Sciatic nerve (tissue), 2 donors: ENCODE measurements around the gene GUCD1. TPM values are rescaled to one million over a fixed set of nuclear protein-coding genes. Genes with fewer than 3 reads are reported as not detected.
"Not testable (repeated sequence)": the region's sequence is repeated elsewhere in the genome, so short reads cannot be mapped to it uniquely, and the experiment has no call there.

ENCODE experiments used
- ATAC-seq: fragments of 200-7000 bp; cut with Tn5 transposase; one replicate; pipeline ENCODE4 v1.9.1; 2020; ENCODE audit warnings: mild to moderate bottlenecking, moderate library complexity
- DNase-seq: peaks from one replicate; pipeline ENCODE4 v3.0.0-alpha.2; 2020; ENCODE audit warnings: low spot score
- intact Hi-C: fragments of 100-400 bp; cut with DNase I; formaldehyde crosslinking; loops from one replicate; pipeline ENCODE4 v1.14.2; 2022
- total RNA-seq: library from RNA; stranded (reverse); fragmentation: NEBNext Ultra II Directional; extraction: Animal tissue kit (Norgen Biotek cat#: 25700); gene quantifications from one replicate; pipeline ENCODE4 v1.2.1, GENCODE V29; 2021
- donor health status: DM: no; HTN: no; CAD: no.
- donor health status: DM: no; HTN: no; CAD: no.

Gene GUCD1
- total RNA-seq, 1 donor from 2014 or later = 61.2 TPM

DNA sequence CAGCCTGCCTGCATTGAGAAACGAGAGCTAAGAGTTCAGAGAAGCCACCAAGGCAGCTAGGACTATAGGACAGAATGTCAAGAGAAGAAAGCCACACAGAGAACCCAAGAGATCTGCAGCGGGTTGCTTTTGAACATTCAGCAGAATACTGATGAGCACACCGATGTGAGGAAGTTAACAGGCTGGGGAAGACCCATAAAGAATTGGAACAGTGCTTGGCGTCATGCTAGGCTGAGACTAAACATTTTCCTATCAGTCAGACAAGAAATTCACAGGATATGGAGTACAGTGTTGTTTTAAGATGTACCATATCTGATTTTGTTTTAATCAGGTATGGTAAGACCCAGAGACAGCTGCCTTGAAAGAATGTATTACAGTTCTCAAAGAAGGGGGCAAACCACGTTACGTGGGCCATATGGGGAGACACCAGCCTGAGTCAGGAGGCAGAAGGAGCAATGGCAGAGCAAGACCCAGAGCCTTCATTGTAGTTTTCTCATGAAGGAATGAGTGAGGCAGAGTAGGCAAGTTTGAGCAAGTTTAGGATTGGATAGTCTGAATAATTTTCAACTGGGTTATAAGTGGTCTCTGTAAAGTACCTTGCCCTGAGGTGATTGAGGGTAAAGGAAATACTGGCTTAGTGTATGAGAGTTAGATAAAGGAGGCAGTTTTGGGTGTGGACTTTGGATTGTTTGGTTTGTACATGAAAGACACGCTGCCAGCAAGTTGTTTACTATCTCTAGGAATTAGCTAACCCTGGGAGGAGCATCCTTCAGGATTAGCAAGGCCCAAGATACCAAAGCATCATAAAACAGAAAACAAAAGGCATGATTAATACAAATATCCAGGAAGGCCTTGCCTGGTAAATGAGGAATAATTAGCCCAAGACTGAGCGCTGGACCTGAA is 23.7 kb upstream of the GUCD1 start:
- intact Hi-C loops = no loop called here
- DNase-seq (no peak), ATAC-seq (peak; percentile 36)

GRCh38 chr22:24576778-24577177 is 21.8 kb upstream of the GUCD1 start:
- peak; percentile 28 for ATAC-seq
- intact Hi-C loops = no loop called here
- no peak for DNase-seq

GRCh38 chr22:24571266-24571665 is 16.3 kb upstream of the GUCD1 start:
- intact Hi-C loops = no loop called here
- ATAC-seq = peak; percentile 65

GRCh38 chr22:24567668-24568067 is 12.7 kb upstream of the GUCD1 start:
- DNase-seq (no peak), ATAC-seq (no peak)
- intact Hi-C loops = no loop called here

More at GRCh38 chr22:24571266-24571665, 16.3 kb upstream of the GUCD1 start:
- no peak for DNase-seq

GRCh38 chr22:24566899-24567511 is 12.1 kb upstream of the GUCD1 start:
- ATAC-seq = no peak
- no peak for DNase-seq
- intact Hi-C loops = no loop called here

DNA sequence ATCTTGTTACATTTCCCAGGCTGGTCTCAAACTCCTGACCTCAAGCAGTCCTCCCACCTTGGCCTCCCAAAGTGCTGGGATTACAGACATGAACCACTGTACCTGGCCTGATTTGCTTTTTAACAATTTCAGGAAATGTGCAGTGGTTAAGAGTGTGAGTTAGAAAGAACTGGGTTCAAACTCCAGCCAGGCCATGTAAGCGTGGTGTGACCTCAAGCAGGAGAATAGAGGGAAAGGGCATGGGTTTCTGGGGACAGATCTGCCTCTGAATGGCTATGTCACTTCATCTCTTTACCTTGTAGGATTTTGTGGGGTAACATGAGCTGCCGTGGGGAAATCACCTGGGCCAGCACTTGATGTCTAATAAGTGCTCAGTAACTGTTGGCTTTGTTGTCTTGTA is 10.1 kb upstream of the GUCD1 start:
- ATAC-seq = no peak
- intact Hi-C loops = no loop called here
- DNase-seq = no peak

DNA sequence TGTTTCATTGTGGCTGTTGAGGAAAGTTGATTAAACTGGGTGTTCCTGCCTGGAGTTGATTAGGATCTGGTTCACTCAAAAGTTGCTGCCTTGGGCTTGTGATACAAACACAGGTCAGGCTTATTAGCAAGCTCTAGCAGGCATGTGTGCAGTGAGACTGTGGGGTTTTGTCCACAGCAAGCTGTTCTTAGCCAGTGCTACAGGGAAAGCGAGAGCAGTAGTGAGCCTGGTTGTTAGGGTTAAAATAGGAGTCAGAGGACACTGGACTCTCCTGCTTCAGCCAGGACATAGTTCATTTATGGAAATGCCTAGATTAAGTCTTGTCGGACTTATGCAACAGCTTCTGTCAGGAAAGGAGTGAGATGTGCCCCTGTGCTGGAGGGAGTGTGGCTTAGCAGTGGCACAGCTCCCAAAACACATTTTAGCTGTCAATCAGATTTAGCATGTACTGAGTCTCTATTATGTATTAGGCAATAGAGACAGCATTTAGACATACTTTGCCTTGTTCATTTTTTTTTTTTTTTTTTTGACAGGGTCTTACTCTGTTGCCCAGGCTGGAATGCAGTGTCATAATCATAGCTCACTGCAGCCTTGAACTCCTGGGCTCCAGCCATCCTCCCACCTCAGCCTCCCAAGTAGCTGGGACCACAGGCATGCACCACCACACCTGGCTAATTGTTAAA is 9.6 kb upstream of the GUCD1 start:
- DNase-seq (no peak), ATAC-seq (peak; percentile 83)
- intact Hi-C loops = no loop called here

DNA sequence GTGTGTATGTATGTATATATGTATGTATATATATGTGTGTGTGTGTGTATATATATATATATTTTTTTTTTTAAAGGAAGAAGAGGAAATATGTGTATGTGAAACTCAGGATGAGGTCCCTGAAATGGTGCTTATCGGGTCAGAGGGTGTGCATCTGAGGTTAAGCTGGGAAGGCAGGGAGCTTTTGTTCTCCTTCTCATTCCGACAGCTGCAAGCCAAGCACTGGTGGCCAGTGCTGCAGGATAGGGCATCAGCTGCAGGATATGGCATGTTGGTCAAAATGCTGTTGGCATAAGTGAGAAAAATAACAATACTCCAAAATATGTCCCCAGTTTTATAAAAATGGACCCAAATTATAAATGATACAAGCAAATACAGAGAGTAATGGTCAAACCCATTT is 8.3 kb upstream of the GUCD1 start:
- intact Hi-C loops = no loop called here
- no peak for ATAC-seq
- no peak for DNase-seq

GRCh38 chr22:24559471-24559870 is 4.5 kb upstream of the GUCD1 start:
- ATAC-seq = no peak
- DNase-seq = no peak
- intact Hi-C loops = no loop called here

DNA sequence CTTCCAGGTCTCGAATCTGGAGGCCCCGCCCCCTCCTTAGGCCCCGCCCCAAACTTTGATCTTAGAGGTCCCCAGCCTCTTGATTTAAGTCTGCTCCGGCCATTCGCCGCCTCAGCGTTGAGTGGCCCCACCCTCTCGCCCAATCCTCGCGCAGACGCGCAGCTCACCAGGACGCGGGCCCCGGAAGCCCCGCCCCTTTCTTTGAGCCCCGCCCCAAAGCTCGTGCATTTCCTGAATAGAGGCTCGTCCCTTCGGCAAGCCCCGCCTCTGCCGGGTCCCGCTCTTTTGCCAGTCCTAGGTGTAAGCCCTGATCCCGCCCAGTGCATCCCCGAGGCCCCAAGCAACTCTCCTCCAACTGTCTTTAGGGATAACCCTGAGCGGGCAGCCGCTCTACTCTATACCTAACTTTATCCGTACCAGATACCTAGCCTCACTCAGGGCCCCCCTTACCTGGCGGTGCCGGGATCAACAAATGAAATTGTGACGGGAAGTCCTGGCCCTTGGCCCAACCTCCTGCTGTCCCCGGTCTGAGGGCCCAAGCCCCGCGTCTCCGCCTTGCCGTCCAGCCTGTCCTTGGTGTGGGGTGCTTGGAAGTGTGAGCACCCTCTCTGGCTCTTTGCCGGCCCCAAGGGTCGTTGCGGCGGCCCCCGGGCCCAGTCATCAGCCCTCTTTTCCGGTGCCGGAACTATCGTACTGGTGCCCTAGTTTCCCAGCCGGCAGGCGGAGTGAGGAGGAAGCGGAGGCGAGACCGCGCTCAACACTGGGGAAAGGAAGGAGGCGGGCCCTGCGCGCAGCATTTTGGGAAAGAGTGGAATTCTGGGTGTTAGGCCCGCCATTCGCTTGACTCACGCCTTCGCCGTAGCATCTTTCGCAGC is 464 bp upstream of the GUCD1 start, which contains the start of gene SNRPD3:
Gene SNRPD3 (plus strand): TSS at position 835 of the 875 bp plus-strand sequence. CDS start 1,676 bp downstream, outside the sequence.
- intact Hi-C loops = no loop called here
- peak; percentile 100 for DNase-seq
- peak; percentile 97 for ATAC-seq

DNA sequence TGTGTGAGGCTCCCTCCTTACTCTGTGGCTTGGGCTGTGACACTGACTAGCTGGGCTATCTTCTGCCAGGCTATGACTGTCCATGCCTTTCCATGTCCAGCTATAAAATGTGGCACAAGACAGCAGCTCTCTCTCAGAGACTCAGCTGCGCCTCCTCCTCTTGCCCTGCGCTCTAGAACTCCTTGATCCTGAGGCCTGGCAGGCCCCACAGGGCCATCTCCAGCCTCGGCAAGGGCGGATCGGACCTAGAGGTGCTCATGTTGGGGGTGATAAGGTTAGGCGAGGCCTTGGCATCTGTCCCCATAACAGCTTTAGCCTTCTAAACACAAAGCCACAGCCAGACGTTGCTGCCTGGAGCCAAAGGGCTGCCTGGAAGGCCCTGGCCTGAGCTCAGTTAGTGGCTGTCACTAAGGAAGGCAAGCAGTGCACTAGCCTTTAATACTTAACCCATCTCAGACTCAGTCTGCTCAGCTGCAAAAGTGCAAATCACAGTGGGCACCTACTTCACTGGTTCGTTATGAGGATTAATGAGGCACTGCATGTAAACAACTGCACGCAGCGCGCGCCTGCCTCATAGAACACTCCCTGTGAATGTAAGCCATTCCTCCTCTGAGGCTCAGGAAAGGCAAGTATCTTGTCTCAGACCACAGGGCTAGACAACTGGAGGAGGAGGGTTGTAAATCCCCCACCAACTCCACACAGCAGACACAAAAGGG is 1.2 kb downstream of the GUCD1 start:
- ATAC-seq (no peak), DNase-seq (no peak)
- intact Hi-C loops = no loop called here

GRCh38 chr22:24552503-24553286 is 2.2 kb downstream of the GUCD1 start:
- DNase-seq, intact Hi-C loops, ATAC-seq: not testable (repeated sequence)

- DNase-seq = no peak
- no peak for ATAC-seq
- intact Hi-C loops = no loop called here
These were observed 4.0 kb downstream of the GUCD1 start for GRCh38 chr22:24550902-24551435.

DNA sequence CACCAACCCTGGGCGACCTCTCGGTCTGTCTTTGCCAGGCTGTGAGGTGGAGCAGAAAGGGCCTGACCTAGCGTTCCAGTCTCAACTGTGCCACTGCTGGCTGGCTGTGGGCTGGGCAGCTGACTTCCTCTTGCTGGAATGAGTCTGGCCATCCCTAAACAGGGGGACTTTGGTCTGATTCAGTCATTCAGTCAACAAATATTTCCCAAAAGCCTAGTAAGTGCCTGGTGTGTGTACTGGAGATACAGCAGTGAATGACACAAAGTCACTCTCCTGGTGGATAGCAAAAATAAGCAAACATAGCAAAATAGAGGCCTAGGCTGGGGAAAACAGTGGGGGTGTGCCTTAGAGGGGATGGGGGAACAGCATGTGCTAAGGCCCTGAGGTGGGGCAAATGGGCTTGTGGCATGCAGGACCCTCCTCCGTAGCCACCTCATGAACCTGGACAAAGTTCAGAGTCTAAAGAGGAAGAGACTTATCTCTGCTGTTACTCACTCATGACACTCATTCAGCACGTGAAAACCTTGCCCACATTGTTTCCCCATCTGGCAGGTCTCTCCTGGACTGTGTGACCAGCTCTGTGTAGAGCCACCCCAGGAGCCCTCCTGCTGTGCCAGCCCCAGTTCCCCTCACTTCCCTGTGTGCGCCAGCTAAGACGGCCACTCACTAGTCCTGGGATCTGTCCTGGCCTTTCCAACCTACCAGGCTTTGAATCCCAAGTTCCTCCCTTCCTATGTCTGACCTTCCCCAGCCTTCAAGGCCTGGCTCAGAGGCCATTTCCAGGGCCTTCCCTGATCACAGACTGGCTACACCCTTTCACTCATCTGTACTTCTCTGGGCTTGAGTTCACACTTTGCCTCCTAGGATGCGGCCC is 4.7 kb downstream of the GUCD1 start:
- DNase-seq = no peak
- no peak for ATAC-seq

GRCh38 chr22:24548812-24549211 is 6.1 kb downstream of the GUCD1 start:
- no peak for DNase-seq
- no peak for ATAC-seq
- intact Hi-C loops = no loop called here

More for the DNA sequence above, 4.7 kb downstream of the GUCD1 start:
- intact Hi-C loops = no loop called here

DNA sequence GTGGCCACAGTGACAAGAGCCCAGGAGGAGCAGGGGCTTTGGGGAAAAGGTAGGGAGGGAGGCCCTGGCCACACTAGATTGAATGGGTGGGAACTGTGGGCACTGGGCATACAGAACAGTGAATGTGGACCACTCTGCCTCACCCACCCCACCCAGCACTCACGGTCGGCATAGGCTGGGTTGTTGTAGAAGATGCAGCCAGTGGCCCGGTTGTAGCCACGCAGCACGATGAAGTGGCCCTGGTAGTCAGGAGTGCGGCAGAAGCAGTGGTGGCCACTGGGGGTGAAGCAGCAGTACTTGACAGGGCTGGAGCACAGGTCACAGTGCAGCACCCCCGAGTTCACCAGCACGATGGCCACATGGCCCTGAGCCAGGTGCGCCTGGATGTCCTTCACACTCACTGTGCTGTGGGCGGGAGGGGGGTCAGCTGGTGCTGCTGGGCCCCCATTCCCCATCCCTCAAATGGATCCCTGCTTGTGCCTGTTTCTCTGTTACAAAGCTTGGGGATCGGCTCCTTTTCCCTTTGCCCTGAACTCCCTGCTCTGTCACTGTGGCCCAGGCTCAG is 11.2 kb downstream of the GUCD1 start:
- ATAC-seq = no peak
- no peak for DNase-seq
- intact Hi-C loops = no loop called here
